K562 (cell line): ENCODE results near the gene RRAGD. TPM values are rescaled to one million over a fixed set of nuclear protein-coding genes. Genes with fewer than 3 reads are reported as not detected.

ENCODE experiments used
- ATAC-seq: fragments of 200-7000 bp; cut with Tn5 transposase; 3 replicates; pipeline ENCODE4 v1.9.1; 2020; ENCODE audit warnings: moderate library complexity
- BruUV-seq: library from RNA; stranded (reverse); fragments of 400-500 nt; replicated peaks from 2 replicates; lab custom pipeline; 2021; lab: Mats Ljungman, UMichigan
- CTCF ChIA-PET: fragments of 300-600 bp; formaldehyde crosslinking; extraction: SDS; loops from one replicate; lab custom pipeline; 2021; ENCODE audit warnings: low intra/inter-chr PET ratio; lab: Yijun Ruan, JAX
- POLR2A ChIA-PET: fragments of 300-600, 350-650 bp; sonication (Branson Sonifier 250); formaldehyde crosslinking; extraction: SDS; loops from one replicate; lab custom pipeline; 2021; ENCODE audit warnings: antibody characterized with exemption, inconsistent platforms; lab: Yijun Ruan, JAX
- DNase-seq, 4 experiments: peaks; one replicate each; pipeline versions ENCODE4 v3.0.0 to v3.0.0-alpha.2; 2011 to 2018; ENCODE audit warnings: low spot score in 3 of 4, mixed read lengths in 3 of 4; ENCODE audit errors: extremely low read depth in 1 of 4
- FAIRE-seq: peaks from 2 replicates; lab custom pipeline; 2011; peaks lifted over from hg19 to GRCh38; lab: Jason Lieb, UNC
- H2AFZ ChIP-seq: 2 replicates; pipeline ENCODE4 v1.6.0; 2011; ENCODE audit warnings: low read depth, low read length, control low read depth, inconsistent platforms
- H3K27ac ChIP-seq: fragments of 200-600 bp; 3 replicates; pipeline ENCODE4 v1.8.0; 2011; ENCODE audit warnings: low read depth, mild to moderate bottlenecking, control low read depth, inconsistent platforms, low read length, moderate library complexity, mixed read lengths; ENCODE audit errors: extremely low read depth
- H3K27me3 ChIP-seq, 2 experiments: fragments of 300-600 bp in 1 of 2; 2 replicates in 1 of 2; 3 replicates in 1 of 2; pipeline versions ENCODE4 v1.6.0 to v1.8.0; 2011; ENCODE audit warnings: inconsistent platforms in 2 of 2, low read length in 2 of 2, mild to moderate bottlenecking in 1 of 2, mixed read lengths in 1 of 2, moderate library complexity in 1 of 2; ENCODE audit not compliant: control insufficient read depth in 2 of 2, insufficient read depth in 2 of 2
- H3K36me3 ChIP-seq: fragments of 300-600 bp; 3 replicates; pipeline ENCODE4 v1.8.0; 2011; ENCODE audit warnings: mild to moderate bottlenecking, low read length, inconsistent platforms; ENCODE audit not compliant: control insufficient read depth, insufficient read depth
- H3K4me1 ChIP-seq, 2 experiments: fragments of 200-600 bp in 1 of 2; replicated peaks in 1 of 2; 2 replicates in 1 of 2; 3 replicates in 1 of 2; pipeline versions ENCODE4 v1.5.1 to v1.8.0; 2011; ENCODE audit warnings: inconsistent platforms in 2 of 2, low read length in 2 of 2, mild to moderate bottlenecking in 1 of 2, mixed read lengths in 1 of 2, moderate library complexity in 1 of 2; ENCODE audit not compliant: control insufficient read depth in 2 of 2, insufficient read depth in 2 of 2
- H3K4me2 ChIP-seq: 2 replicates; pipeline ENCODE4 v1.6.1; 2011; ENCODE audit warnings: low read length, control low read depth, inconsistent platforms, mixed read lengths; ENCODE audit not compliant: insufficient read depth
- H3K4me3 ChIP-seq: fragments of 200-600 bp; sonication (generic), shearing (Covaris generic); 2 replicates; pipeline ENCODE4 v1.5.1; 2016; ENCODE audit warnings: control low read depth, inconsistent platforms
- H3K79me2 ChIP-seq: fragments of 200-600 bp; 3 replicates; pipeline ENCODE4 v1.8.0; 2011; ENCODE audit warnings: low read length, inconsistent platforms; ENCODE audit not compliant: control insufficient read depth, insufficient read depth
- H3K9ac ChIP-seq, 2 experiments: 2 replicates each; pipeline versions ENCODE4 v1.6.0 to v1.6.1; 2011; ENCODE audit warnings: low read depth in 2 of 2, low read length in 2 of 2, control low read depth in 1 of 2, inconsistent platforms in 1 of 2, mild to moderate bottlenecking in 1 of 2, mixed read lengths in 1 of 2; ENCODE audit not compliant: insufficient read depth in 1 of 2
- H3K9me1 ChIP-seq: one replicate; pipeline ENCODE4 v1.6.0; 2011; ENCODE audit warnings: inconsistent platforms, mild to moderate bottlenecking, low read length, moderate library complexity; ENCODE audit not compliant: control insufficient read depth, insufficient read depth
- H3K9me3 ChIP-seq: replicated peaks from 2 replicates; pipeline ENCODE4 v1.5.1; 2011; ENCODE audit warnings: low read depth, low read length, inconsistent platforms; ENCODE audit not compliant: control insufficient read depth, insufficient read depth
- H4K20me1 ChIP-seq: replicated peaks from 2 replicates; pipeline ENCODE4 v1.6.1; 2011; ENCODE audit warnings: low read length, inconsistent platforms, mixed read lengths; ENCODE audit not compliant: control insufficient read depth, insufficient read depth
- BACH1 ChIP-seq: fragments of 200-800 bp; sonication (Bioruptor generic); IDR thresholded peaks from 2 replicates; pipeline ENCODE4 v1.6.1; 2016; ENCODE audit warnings: missing genetic modification characterization, missing compliant biosample characterization
- CBX8 ChIP-seq: fragments of 200-600 bp; sonication (generic); IDR thresholded peaks from 2 replicates; pipeline ENCODE4 v1.6.1; 2012; ENCODE audit warnings: borderline replicate concordance, mixed run types, low read depth, mild to moderate bottlenecking, moderate library complexity, mixed read lengths, low read length, control low read depth, inconsistent platforms; ENCODE audit not compliant: poor library complexity, severe bottlenecking; ENCODE audit errors: extremely low read depth
- DDX20 ChIP-seq: fragments of 450-650 bp; IDR thresholded peaks from 2 replicates; pipeline ENCODE4 v1.6.1; 2016; ENCODE audit warnings: missing genetic modification characterization, low read depth, mild to moderate bottlenecking, missing compliant biosample characterization, moderate library complexity
- FOXK1 ChIP-seq: sonication (generic); formaldehyde crosslinking; IDR thresholded peaks from 2 replicates; pipeline ENCODE4 v1.8.0; 2022; ENCODE audit warnings: missing genetic modification reagents, mild to moderate bottlenecking, borderline replicate concordance
- GABPB2 ChIP-seq: fragments of 250-450 bp; sonication (Bioruptor Pico); conservative IDR thresholded peaks from 2 replicates; pipeline ENCODE4 v1.5.1; 2021; ENCODE audit warnings: mild to moderate bottlenecking
- GATAD2B ChIP-seq: fragments of 450-650 bp; IDR thresholded peaks from 2 replicates; pipeline ENCODE4 v1.6.1; 2017; ENCODE audit warnings: mild to moderate bottlenecking, borderline replicate concordance
- HCFC1 ChIP-seq: IDR thresholded peaks from 2 replicates; pipeline ENCODE4 v1.6.1; 2012; ENCODE audit warnings: low read depth, low read length, improper control_type of control experiment
- HLTF ChIP-seq: fragments of 450-650 bp; IDR thresholded peaks from 2 replicates; pipeline ENCODE4 v1.6.1; 2016
- RBM22 ChIP-seq: fragments of 200-400 bp; formaldehyde crosslinking; IDR thresholded peaks from 2 replicates; pipeline ENCODE4 v1.6.1; 2018; ENCODE audit warnings: low read length, low read depth; ENCODE audit not compliant: poor library complexity, severe bottlenecking
- RBM34 ChIP-seq: fragments of 200-400 bp; formaldehyde crosslinking; IDR thresholded peaks from 2 replicates; pipeline ENCODE4 v1.6.1; 2018; ENCODE audit warnings: low read length, borderline replicate concordance; ENCODE audit not compliant: insufficient read depth
- ZNF431 ChIP-seq: sonication (generic); formaldehyde crosslinking; IDR thresholded peaks from 2 replicates; pipeline ENCODE4 v1.8.0; 2022; ENCODE audit warnings: mild to moderate bottlenecking, missing genetic modification reagents
- ZNF586 ChIP-seq: fragments of 450-650 bp; formaldehyde crosslinking; conservative IDR thresholded peaks from 2 replicates; pipeline ENCODE4 v1.4.0; 2020; ENCODE audit warnings: mild to moderate bottlenecking, moderate library complexity
- ZNF740 ChIP-seq, 3 experiments: fragments of 200-800 bp in 1 of 3; sonication (Bioruptor generic) in 1 of 3; sonication (generic) in 1 of 3; formaldehyde crosslinking in 1 of 3; IDR thresholded peaks; 2 replicates each; pipeline versions ENCODE4 v1.6.1 to v1.8.0; 2016 to 2022; ENCODE audit warnings: mild to moderate bottlenecking in 2 of 3, missing compliant biosample characterization in 2 of 3, missing genetic modification characterization in 2 of 3, missing genetic modification reagents in 1 of 3
- ZNF764 ChIP-seq: fragments of 250-450 bp; sonication (Bioruptor Pico); IDR thresholded peaks from 2 replicates; pipeline ENCODE4 v1.4.0; 2020; ENCODE audit warnings: low read depth, mild to moderate bottlenecking, moderate library complexity
- ZNF778 ChIP-seq: fragments of 450-650 bp; formaldehyde crosslinking; IDR thresholded peaks from 2 replicates; pipeline ENCODE4 v1.4.0; 2020; ENCODE audit warnings: mild to moderate bottlenecking, moderate library complexity
- ZNF780A ChIP-seq: fragments of 250-450 bp; sonication (Bioruptor Pico); IDR thresholded peaks from 2 replicates; pipeline ENCODE4 v1.5.0; 2021; ENCODE audit warnings: mild to moderate bottlenecking
- WGBS: fragments of 100-300 bp; shearing (Covaris generic); methylation state at CpG from one replicate; pipeline ENCODE4 v1.1.6; 2016; ENCODE audit warnings: low coverage, mixed read lengths; ENCODE audit not compliant: insufficient coverage; ENCODE audit errors: missing lambda C conversion rate; 5-methylcytosine and 5-hydroxymethylcytosine counted together
- in situ Hi-C: fragments of 300-500 bp; cut with MboI; formaldehyde crosslinking; loops from 4 replicates; pipeline ENCODE4 v1.15.0; 2018; ENCODE audit warnings: inconsistent platforms, mixed read lengths
- intact Hi-C: fragments of 100-400 bp; cut with micrococcal nuclease; formaldehyde crosslinking; loops from 2 replicates; pipeline ENCODE4 v1.14.2; 2022
- polyA plus RNA-seq, 8 experiments: library from polyadenylated mRNA; depleted of rRNA in 4 of 8; stranded (reverse) in 5 of 8; unstranded in 3 of 8; fragments of >200 nt; fragmentation: Nextera tagmentation in 2 of 8; fragmentation: Illumina TruSeq in 1 of 8; extraction: Ambion mirVana in 2 of 8; extraction: Trizol in 1 of 8; gene quantifications; 2 replicates each; pipeline versions ENCODE4 v1.2.1 to v1.2.3, GENCODE V29; 2011 to 2014; ENCODE audit warnings: inconsistent platforms in 1 of 8, missing spikeins in 1 of 8
- total RNA-seq, 7 experiments: library from RNA; depleted of rRNA in 6 of 7; stranded (reverse); fragments of >200 nt in 6 of 7; fragmentation: Illumina TruSeq in 2 of 7; extraction: Trizol in 2 of 7; gene quantifications; 2 replicates each; pipeline versions ENCODE4 v1.2.1 to v1.2.3, GENCODE V29; 2011 to 2021; ENCODE audit warnings: low replicate concordance in 1 of 7

Gene RRAGD
- total and polyA plus RNA-seq, 9 of the 15 experiments (the other 6 are each of a cell fraction or from before 2014, with no cell fraction given) = 0.03 to 0.07 (median 0.04) TPM; not detected in 6

GRCh38 chr6:89346433-89346832 lies 65.6 kb downstream of the RRAGD start:
- POLR2A ChIA-PET = no interaction called here
- DNase-seq = no peak
- Histone ChIP-seq H4K20me1 (no peaks in the 10 kb centered on the region; the same call in 1 of the 2 replicates), H3K4me2 (no peak overlapping the region), H3K27ac (no peak overlapping the region), H3K4me3 (no peak overlapping the region), H3K9ac (no peak overlapping the region), H3K36me3 (peaks cover 9% of the 10 kb centered on the region; the same call in 1 of the 3 replicates)
- no peak for TF ChIP-seq RBM34
- TF ChIP-seq HCFC1 = no peak
- TF ChIP-seq GABPB2 (CRISPR knock-in tag) = no peak
- no peak for TF ChIP-seq CBX8
- no peak for TF ChIP-seq BACH1 (tag)
- no peak for TF ChIP-seq RBM22
- TF ChIP-seq ZNF740 (CRISPR knock-in tag; IDR thresholded peaks at IDR 0.05) = no peak
- no peak for TF ChIP-seq ZNF740 (tag; IDR thresholded peaks at IDR 0.05)
- TF ChIP-seq FOXK1 (CRISPR knock-in tag) = no peak
- no peak for TF ChIP-seq DDX20 (tag)
- no peak for TF ChIP-seq ZNF431 (CRISPR knock-in tag)
- no peak for TF ChIP-seq ZNF764 (CRISPR knock-in tag)
- no peak for TF ChIP-seq ZNF586 (CRISPR knock-in tag)
- no peak for TF ChIP-seq HLTF
- TF ChIP-seq ZNF778 (CRISPR knock-in tag) = no peak
- no peak for TF ChIP-seq ZNF780A (CRISPR knock-in tag)
- no peak for TF ChIP-seq GATAD2B
- TF ChIP-seq, all 486 proteins: peak for 0
- intact Hi-C loops (no loop called here), in situ Hi-C loops (no loop called here)
- ATAC-seq = no peak
- no peaks in the 10 kb centered on the region for H3K27me3 ChIP-seq
- WGBS = 95% methylated on average over 3 of the region's 4 CpGs
- no peaks in the 10 kb centered on the region for H3K9me3 ChIP-seq
- no peak for FAIRE-seq
- no peaks in the 10 kb centered on the region for H3K9me1 ChIP-seq
- BruUV-seq = no TSS peak
- peaks cover 5 to 18% of the 10 kb centered on the region in 2 experiments for H3K4me1 ChIP-seq
- H3K79me2 ChIP-seq = peaks cover 55% of the 10 kb centered on the region
- CTCF ChIA-PET = no interaction called here
- H2AFZ ChIP-seq = no peak overlapping the region
